GM12878 (cell line): ENCODE results near the gene JUND. TPM values are rescaled to one million over a fixed set of nuclear protein-coding genes. Genes with fewer than 3 reads are reported as not detected.
A peak's percentile ranks its signal among the peaks of the same experiment; 100 is the strongest.

Experiments
- CHD2 ChIP-seq: IDR thresholded peaks from 2 replicates; pipeline ENCODE4 v1.6.1; 2011; ENCODE audit warnings: low read depth, low read length, improper control_type of control experiment, borderline replicate concordance
- FOS ChIP-seq: IDR thresholded peaks from 3 replicates; pipeline ENCODE4 v1.6.1; 2011; ENCODE audit warnings: borderline replicate concordance; ENCODE audit not compliant: insufficient read length; ENCODE audit errors: extremely low read depth
- IKZF1 ChIP-seq: fragments of 450-650 bp; conservative IDR thresholded peaks from 2 replicates; pipeline ENCODE4 v1.6.1; 2017; ENCODE audit warnings: antibody characterized with exemption, mild to moderate bottlenecking
- JUNB ChIP-seq: IDR thresholded peaks from 2 replicates; pipeline ENCODE4 v1.6.1; 2016; ENCODE audit warnings: antibody characterized with exemption, mild to moderate bottlenecking
- KDM1A ChIP-seq: fragments of 200-600 bp; sonication (generic); IDR thresholded peaks from 2 replicates; pipeline ENCODE4 v1.6.1; 2016; ENCODE audit warnings: borderline replicate concordance
- MTA3 ChIP-seq: IDR thresholded peaks from 2 replicates; pipeline ENCODE4 v1.6.1; 2012; ENCODE audit warnings: low read length, inconsistent platforms, borderline replicate concordance
- MYB ChIP-seq: fragments of 150-350 bp; IDR thresholded peaks from 2 replicates; pipeline ENCODE4 v1.6.1; 2014; ENCODE audit warnings: mild to moderate bottlenecking, low read depth, low read length, borderline replicate concordance
- NFYB ChIP-seq: IDR thresholded peaks from 2 replicates; pipeline ENCODE4 v1.6.1; 2011; ENCODE audit warnings: low read depth, mild to moderate bottlenecking, low read length, improper control_type of control experiment, moderate library complexity; ENCODE audit not compliant: insufficient read depth
- SP1 ChIP-seq: IDR thresholded peaks from one replicate; pipeline ENCODE4 v1.6.1; 2011; ENCODE audit warnings: low read depth, low read length
- STAT1 ChIP-seq: fragments of 450-650 bp; conservative IDR thresholded peaks from 2 replicates; pipeline ENCODE4 v1.6.1; 2014; ENCODE audit warnings: antibody characterized with exemption, mild to moderate bottlenecking
- TARDBP ChIP-seq: IDR thresholded peaks from 2 replicates; pipeline ENCODE4 v1.6.1; 2016; ENCODE audit warnings: borderline replicate concordance
- TCF7 ChIP-seq: IDR thresholded peaks from 2 replicates; pipeline ENCODE4 v1.6.1; 2014; ENCODE audit warnings: antibody characterized with exemption, borderline replicate concordance
- WRNIP1 ChIP-seq: IDR thresholded peaks from 2 replicates; pipeline ENCODE4 v1.6.1; 2011; ENCODE audit warnings: low read depth, low read length, improper control_type of control experiment, borderline replicate concordance
- ZNF207 ChIP-seq: fragments of 450-650 bp; IDR thresholded peaks from 2 replicates; pipeline ENCODE4 v1.6.1; 2014; ENCODE audit warnings: antibody characterized with exemption, mild to moderate bottlenecking, borderline replicate concordance
- ZNF24 ChIP-seq: fragments of 450-650 bp; IDR thresholded peaks from 2 replicates; pipeline ENCODE4 v1.6.1; 2017; ENCODE audit warnings: antibody characterized with exemption, mild to moderate bottlenecking
- polyA plus RNA-seq, 11 experiments: library from polyadenylated mRNA; depleted of rRNA in 4 of 11; unstranded in 6 of 11; stranded (reverse) in 5 of 11; fragments of >200 nt; fragmentation: Nextera tagmentation in 4 of 11; fragmentation: Illumina TruSeq in 1 of 11; extraction: Ambion mirVana in 4 of 11; extraction: Trizol in 1 of 11; gene quantifications; 1 replicate in 1 of 11; 2 replicates in 10 of 11; pipeline versions ENCODE4 v1.2.1 to v1.2.3, GENCODE V29; 2011 to 2016; ENCODE audit warnings: inconsistent platforms in 2 of 11, missing spikeins in 2 of 11, low read depth in 1 of 11
- total RNA-seq, 4 experiments: library from RNA; depleted of rRNA in 3 of 4; stranded (reverse); fragments of >200 nt in 3 of 4; fragmentation: Illumina TruSeq in 1 of 4; extraction: Trizol in 1 of 4; gene quantifications; 2 replicates each; pipeline versions ENCODE4 v1.2.1 to v1.2.3, GENCODE V29; 2013 to 2021
- TF ChIP-seq, protein P1 (sequence below): fragments of 450-650 bp; IDR thresholded peaks from 2 replicates; pipeline ENCODE4 v1.6.1; 2017; ENCODE audit warnings: antibody characterized with exemption, mild to moderate bottlenecking, moderate library complexity
- TF ChIP-seq, protein P2 (sequence below): IDR thresholded peaks from 2 replicates; pipeline ENCODE4 v1.6.1; 2011; ENCODE audit warnings: low read depth, mild to moderate bottlenecking, low read length, moderate library complexity, borderline replicate concordance; ENCODE audit errors: extremely low read depth
- TF ChIP-seq, protein P3 (sequence below): fragments of 450-650 bp; formaldehyde crosslinking; IDR thresholded peaks from 2 replicates; pipeline ENCODE4 v1.4.0; 2022; ENCODE audit warnings: mild to moderate bottlenecking, moderate library complexity
- TF ChIP-seq, protein P4 (sequence below): IDR thresholded peaks from 2 replicates; pipeline ENCODE4 v1.6.1; 2011; ENCODE audit warnings: borderline replicate concordance, low read depth, mild to moderate bottlenecking, moderate library complexity, mixed read lengths, low read length; ENCODE audit not compliant: insufficient read depth; ENCODE audit errors: extremely low read length

The JUND gene
- total and polyA plus RNA-seq, 10 of the 15 experiments (the other 5 are each of a cell fraction or from before 2014, with no cell fraction given), result 7.4 to 164 (median 18.8) TPM

DNA sequence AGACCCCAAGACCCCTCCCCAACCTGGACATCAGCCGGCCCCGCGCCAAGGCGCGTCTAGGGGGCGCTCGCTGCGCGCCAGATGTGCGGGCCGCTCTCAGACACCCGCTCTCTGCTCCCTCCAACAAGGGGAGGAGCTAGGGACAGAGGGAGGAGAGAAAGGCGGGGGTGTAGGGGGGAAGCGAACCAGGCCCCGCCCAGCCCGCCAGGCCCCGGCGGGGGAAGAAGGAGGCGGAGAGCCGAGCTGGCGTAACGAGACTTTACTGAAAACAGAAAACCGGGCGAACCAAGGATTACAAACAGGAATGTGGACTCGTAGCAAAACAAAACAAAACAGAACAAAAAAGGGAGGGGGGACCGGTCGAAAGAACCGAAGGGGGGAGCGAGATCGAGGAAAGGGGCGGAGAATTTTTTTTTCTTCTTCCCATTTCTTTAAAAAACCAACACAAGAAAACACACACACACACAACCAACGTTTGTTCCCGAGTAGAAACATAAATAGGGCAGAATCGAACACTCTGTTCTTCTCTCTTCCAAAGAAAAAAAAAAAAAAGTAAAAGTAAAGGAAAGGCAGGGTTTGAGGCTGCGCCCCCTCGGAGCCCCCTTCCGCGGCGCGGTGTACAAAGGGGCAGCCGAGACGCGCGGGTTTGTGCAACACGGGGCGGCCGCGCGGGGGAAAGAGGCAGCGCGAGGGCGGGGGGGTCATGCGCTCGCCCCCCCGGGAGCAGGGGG, 1.7 kb downstream of the JUND start (continued):
- TF ChIP-seq, protein P1, sequence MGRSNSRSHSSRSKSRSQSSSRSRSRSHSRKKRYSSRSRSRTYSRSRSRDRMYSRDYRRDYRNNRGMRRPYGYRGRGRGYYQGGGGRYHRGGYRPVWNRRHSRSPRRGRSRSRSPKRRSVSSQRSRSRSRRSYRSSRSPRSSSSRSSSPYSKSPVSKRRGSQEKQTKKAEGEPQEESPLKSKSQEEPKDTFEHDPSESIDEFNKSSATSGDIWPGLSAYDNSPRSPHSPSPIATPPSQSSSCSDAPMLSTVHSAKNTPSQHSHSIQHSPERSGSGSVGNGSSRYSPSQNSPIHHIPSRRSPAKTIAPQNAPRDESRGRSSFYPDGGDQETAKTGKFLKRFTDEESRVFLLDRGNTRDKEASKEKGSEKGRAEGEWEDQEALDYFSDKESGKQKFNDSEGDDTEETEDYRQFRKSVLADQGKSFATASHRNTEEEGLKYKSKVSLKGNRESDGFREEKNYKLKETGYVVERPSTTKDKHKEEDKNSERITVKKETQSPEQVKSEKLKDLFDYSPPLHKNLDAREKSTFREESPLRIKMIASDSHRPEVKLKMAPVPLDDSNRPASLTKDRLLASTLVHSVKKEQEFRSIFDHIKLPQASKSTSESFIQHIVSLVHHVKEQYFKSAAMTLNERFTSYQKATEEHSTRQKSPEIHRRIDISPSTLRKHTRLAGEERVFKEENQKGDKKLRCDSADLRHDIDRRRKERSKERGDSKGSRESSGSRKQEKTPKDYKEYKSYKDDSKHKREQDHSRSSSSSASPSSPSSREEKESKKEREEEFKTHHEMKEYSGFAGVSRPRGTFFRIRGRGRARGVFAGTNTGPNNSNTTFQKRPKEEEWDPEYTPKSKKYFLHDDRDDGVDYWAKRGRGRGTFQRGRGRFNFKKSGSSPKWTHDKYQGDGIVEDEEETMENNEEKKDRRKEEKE, result no peak
- TF ChIP-seq WRNIP1 (no peak), STAT1 (0 out of 2 replicates have a peak, but pooled peaks have one; percentile 16), SP1 (peak; percentile 41), JUNB (no peak), MYB (no peak), TARDBP (no peak; the same call in 1 of the 2 replicates), ZNF207 (peak; percentile 58; the same call in 1 of the 2 replicates), NFYB (no peak), IKZF1 (no peak), CHD2 (peak; percentile 43; the same call in 1 of the 2 replicates), MTA3 (no peak), FOS (no peak), TCF7 (no peak), KDM1A (no peak), ZNF24 (no peak)
- TF ChIP-seq, protein P2, sequence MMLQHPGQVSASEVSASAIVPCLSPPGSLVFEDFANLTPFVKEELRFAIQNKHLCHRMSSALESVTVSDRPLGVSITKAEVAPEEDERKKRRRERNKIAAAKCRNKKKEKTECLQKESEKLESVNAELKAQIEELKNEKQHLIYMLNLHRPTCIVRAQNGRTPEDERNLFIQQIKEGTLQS, result no peak
- TF ChIP-seq, protein P3, sequence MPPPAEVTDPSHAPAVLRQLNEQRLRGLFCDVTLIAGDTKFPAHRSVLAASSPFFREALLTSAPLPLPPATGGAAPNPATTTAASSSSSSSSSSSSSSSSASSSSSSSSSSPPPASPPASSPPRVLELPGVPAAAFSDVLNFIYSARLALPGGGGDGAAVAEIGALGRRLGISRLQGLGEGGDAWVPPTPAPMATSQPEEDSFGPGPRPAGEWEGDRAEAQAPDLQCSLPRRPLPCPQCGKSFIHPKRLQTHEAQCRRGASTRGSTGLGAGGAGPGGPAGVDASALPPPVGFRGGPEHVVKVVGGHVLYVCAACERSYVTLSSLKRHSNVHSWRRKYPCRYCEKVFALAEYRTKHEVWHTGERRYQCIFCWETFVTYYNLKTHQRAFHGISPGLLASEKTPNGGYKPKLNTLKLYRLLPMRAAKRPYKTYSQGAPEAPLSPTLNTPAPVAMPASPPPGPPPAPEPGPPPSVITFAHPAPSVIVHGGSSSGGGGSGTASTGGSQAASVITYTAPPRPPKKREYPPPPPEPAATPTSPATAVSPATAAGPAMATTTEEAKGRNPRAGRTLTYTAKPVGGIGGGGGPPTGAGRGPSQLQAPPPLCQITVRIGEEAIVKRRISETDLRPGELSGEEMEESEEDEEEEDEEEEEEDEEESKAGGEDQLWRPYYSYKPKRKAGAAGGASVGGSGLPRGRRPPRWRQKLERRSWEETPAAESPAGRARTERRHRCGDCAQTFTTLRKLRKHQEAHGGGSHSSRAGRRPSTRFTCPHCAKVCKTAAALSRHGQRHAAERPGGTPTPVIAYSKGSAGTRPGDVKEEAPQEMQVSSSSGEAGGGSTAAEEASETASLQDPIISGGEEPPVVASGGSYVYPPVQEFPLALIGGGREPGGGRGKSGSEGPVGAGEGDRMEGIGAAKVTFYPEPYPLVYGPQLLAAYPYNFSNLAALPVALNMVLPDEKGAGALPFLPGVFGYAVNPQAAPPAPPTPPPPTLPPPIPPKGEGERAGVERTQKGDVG (CRISPR knock-in tag), result no peak
- TF ChIP-seq, protein P4, sequence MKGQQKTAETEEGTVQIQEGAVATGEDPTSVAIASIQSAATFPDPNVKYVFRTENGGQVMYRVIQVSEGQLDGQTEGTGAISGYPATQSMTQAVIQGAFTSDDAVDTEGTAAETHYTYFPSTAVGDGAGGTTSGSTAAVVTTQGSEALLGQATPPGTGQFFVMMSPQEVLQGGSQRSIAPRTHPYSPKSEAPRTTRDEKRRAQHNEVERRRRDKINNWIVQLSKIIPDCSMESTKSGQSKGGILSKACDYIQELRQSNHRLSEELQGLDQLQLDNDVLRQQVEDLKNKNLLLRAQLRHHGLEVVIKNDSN, result no peak
